NAMALWA (cell line): ENCODE data around the gene ELFN2.
"Not testable (repeated sequence)": the region's sequence is repeated elsewhere in the genome, so short reads cannot be mapped to it uniquely, and the experiment has no call there.

Source experiments
- DNase-seq: peaks from one replicate; pipeline ENCODE4 v3.0.0-alpha.2; 2015; ENCODE audit warnings: low spot score

Gene ELFN2

GRCh38 chr22:37335806-37336199 lies 91.5 kb downstream of the ELFN2 start:
- DNase-seq = no peak

DNA sequence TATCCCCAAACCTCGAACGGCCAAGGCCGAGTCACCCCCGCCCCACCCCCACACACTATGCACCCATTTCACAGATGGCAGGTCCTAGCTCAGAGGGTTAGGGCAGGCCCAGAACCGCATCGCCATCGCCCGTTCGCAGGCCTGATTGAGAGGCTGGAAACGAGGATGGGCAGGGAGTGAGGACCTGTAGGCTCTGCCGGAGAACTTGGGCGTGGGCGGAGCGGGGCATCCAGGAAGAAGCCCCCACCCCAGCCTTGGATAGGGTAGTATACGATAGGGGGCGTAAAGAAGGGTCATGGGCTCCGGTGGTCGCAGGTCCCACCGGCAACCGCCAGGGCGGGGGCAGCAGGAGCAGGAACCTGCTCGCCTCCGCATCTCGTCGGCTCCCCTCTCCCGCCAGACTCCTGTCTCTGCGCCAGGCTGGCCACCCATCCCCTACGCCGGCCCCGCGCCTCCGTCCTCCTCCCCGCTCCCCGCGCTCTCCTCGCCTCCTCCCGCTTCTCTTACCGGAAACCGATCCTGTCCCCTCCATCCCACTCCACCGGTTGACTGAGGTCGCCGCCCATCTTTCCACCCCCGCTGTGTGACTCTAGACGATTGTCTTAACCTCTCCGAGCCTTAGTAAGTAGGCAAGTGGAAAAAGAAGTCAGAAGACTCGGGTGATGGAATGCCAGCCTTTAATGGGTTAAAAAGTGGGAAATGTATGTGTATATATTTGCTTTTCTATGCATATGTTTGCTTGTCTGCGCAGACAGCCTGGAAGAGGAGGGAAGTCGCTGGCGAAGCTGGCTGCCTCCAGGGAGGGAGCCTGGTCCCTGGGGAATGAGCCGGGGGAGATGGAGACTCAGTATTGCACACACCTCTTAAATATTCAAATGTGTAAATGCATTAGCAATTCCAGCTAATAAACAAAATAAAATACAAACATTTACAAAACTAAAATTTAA lies 92.1 kb downstream of the ELFN2 start:
- no peak for DNase-seq

- DNase-seq = no peak
Observed at GRCh38 chr22:37334461-37334858, 92.8 kb downstream of the ELFN2 start.

DNA sequence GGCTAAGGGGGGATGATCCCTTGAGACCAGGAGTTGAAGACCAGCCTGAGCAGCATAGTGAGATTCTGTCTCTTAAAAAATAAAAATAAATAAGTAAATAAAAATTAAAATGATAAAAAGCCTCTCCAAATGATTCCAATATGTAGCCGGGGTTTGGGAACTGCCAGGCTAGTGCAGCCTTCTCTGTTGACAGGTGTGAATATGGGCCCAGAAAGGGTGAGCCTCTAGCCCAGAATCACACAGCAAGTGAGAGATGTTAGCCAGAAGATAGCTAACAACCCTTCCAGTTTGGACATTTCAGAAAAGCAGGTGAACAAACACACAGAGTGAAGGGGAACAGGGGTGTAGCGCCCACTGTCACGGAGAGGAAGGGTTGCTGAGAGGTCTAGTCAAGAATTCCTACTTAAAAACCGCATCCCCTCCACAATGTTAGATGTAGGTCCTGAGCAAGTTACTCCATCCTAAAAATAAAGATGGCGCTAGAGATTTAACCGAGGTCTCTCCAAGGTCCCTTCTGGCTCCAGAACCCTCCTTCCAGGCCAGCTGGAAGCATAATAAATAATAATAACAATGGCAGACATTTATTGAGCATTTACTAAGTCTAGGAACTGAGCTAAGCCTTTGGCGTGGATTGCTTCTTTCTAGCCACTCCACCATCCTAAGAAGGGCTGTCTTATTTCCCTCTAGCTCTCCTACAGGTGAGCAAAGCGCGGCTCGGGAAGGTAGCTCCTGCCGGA lies 93.4 kb downstream of the ELFN2 start:
- DNase-seq = no peak

DNA sequence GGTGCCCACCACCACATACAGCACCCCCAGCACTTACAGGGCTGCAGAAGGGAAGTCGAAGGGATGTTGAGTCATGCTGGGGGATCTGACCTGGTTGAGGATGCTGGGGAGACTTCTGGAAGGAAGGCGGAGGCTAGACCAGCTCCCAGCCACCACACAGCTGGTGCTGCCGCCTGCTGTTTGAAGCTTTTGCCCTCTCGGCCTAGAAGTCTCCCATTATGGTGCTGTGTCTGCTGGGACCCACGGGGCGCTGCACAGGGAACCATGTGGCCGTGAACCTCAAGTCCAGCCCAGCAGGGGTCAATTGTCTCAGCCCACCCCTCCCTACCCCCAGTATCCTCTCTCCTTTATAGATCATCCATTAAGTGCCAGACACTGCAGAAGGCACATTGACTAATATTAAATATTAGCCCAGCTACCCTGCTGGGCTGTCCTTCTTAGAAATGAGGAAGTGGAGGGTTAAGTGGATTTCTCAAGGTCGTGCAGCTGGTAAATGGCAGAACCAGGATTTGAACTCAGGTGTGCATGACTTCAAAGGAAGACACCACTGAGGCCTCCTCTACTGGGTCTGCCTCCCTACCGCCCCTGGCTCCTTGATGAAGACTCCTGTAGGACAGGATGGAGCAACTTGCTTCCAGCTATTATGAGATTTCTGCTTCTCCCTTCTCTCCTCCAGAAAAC lies 95.3 kb downstream of the ELFN2 start:
- DNase-seq = peak; percentile 39

DNA sequence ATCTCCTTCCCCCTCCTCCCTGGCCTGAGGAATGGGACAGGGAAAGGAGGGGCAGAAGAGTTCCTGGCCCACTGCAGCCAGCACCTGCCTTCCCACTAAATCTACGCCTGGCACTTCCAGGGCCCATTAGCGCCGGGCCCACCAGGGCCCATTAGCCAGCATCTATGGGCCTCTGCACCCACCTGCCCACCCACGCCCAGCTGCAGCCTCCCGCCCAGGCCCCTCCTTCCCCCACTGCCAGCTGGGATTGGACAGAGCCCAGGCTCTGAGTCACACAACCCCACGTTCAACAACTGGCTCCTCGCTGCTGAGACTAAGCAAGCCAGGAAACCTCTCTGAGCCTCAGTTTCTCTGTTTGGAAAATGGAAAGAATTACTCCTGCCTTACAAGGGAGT lies 96.2 kb downstream of the ELFN2 start:
- DNase-seq = peak; percentile 34

- peak; percentile 81 for DNase-seq
Observed at GRCh38 chr22:37330200-37331033, 96.9 kb downstream of the ELFN2 start.

GRCh38 chr22:37329238-37330140 lies 97.8 kb downstream of the ELFN2 start:
- no peak for DNase-seq

DNA sequence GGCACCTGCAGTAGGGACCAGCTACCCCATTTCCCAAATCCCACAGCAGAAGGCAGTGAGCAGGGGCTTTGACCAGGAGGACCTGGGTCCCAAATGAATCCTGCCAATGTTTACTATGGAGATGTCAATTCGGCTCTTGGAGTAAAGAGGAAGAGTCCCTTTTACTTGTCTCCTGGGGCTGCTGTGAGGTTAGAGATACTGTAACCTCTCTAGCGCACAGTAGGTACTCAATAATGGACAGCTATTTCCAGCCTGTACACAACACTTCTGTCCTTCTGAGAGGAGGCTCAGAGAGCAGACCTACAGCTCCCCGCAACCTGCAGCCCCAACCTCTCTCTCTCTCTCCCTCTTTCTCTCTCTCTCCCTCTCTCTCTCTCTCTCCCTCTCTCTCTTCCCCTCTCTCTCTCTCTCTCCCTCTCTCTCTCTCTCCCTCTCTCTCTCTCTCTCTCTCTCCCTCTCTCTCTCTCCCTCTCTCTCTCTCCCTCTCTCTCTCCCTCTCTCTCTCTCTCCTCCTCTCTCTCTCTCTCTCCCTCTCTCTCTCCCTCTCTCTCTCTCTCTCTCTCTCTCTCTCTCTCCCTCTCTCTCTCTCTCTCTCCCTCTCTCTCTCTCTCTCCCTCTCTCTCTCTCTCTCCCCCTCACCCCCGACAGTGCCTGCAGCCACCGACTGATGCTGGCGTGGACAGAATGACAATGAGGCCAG lies 98.6 kb downstream of the ELFN2 start:
- DNase-seq = not testable (repeated sequence)

- no peak for DNase-seq
Observed at GRCh38 chr22:37328017-37328416, 99.3 kb downstream of the ELFN2 start.

DNA sequence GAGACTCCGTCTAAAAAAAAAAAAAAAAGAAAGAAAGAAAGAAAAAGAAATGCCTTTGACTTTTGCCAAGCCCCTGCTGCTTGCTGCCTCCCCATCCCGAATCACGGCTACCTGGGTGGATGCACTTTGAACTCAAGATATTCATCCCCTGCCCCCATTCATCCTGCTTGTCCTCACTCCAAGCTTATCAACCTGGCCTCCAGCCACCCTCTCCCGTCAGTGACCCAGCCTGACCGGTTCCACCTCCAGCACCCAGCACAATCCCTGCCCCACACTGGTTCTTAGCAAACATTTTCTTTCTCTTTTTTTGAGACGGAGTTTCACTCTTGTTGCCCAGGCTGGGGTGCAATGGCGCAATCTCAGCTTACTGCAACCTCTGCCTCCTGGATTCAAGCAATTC lies 100.6 kb downstream of the ELFN2 start:
- no peak for DNase-seq

DNA sequence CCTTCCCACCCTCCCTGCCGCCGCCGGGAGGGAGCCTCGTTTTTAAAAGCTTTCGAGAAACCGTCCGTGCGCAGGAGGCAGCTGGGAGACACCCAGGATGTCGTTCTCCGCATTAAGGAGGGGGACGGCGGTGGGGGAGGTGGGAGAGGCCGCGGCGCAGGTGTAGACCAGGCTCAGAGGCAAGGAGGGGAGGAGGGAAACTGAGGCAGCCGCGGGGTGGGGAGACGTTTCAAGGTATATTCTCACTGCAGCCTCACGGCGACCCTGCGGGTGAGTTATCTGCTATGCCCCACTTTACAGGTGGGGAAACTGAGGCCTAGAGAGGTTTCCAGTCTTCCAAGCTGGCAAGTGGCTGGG lies 102.3 kb downstream of the ELFN2 start:
- no peak for DNase-seq

GRCh38 chr22:37324340-37325038 lies 102.8 kb downstream of the ELFN2 start:
- no peak for DNase-seq

DNA sequence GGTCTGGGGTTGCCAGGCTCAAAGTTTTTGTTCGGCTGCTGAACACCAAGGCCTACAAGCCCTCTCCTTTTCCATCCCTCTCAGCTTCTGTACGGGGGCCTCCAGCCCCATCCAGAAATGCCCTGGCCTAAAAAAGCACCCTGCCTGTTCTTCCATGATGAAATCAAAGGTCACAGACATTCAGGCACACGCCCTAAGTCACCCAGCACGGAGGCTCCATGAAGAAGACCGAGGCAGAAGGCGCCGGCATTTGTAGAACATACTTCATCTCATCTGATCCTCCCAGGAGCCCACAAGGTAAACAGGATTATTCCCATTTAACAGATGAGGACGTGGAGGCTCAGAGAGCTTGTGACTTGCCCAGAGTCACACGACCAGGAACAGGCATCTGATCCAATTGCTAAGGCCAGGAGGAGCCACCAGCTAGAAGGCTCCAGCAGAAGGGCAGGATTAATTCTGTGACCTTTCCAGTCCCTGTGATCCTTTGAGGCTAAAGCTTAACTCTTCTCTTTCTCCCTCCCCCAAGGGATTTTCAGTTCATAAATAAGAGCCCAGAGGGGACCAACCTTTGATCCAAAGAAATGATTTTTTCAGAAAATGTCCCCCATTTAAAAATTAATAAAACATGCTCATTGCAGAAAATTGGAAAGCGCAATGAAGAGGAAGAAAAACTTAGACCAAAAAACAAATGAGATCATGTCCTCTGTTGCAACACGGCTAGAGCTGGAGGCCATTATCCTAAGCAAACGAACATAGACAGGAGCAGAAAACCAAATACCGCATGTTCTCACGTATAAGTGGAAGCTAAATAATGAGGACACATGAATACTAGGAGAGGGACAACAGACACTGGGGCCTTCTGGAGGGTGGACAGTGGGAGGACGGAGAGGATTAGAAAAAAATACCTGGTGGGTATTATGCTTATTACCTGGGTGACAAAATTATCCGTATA lies 106.3 kb downstream of the ELFN2 start:
- DNase-seq = no peak

- DNase-seq = no peak
Observed at GRCh38 chr22:37319469-37319868, 107.8 kb downstream of the ELFN2 start.

- no peak for DNase-seq
Observed at GRCh38 chr22:37318364-37319109, 108.7 kb downstream of the ELFN2 start.
